Activated CD4-positive, alpha-beta memory T cell treated with anti-CD3 and anti-CD28 coated beads for 36 hours (primary cell): ENCODE measurements around the gene VPS26C. TPM values are rescaled to one million over a fixed set of nuclear protein-coding genes. Genes with fewer than 3 reads are reported as not detected.
"Not testable (repeated sequence)": the region's sequence is repeated elsewhere in the genome, so short reads cannot be mapped to it uniquely, and the experiment has no call there.

Experiments
- CTCF ChIA-PET: fragments of 350-600 bp; sonication (Branson Sonifier 250); formaldehyde crosslinking; loops from one replicate; lab custom pipeline; 2021; ENCODE audit warnings: antibody characterized with exemption, inconsistent platforms; lab: Charles Lee
- POLR2A ChIA-PET: fragments of 350-600 bp; sonication (Branson Sonifier 250); formaldehyde crosslinking; loops from one replicate; lab custom pipeline; 2021; ENCODE audit warnings: antibody characterized with exemption; lab: Charles Lee
- DNase-seq: peaks from one replicate; pipeline ENCODE4 v3.0.0-alpha.2; 2020
- H3K27ac Mint-ChIP-seq: one replicate; pipeline ENCODE4 v1.8.0; 2021; ENCODE audit warnings: mixed read lengths
- H3K27me3 Mint-ChIP-seq: one replicate; pipeline ENCODE4 v1.8.0; 2021; ENCODE audit warnings: mixed read lengths
- H3K36me3 Mint-ChIP-seq: one replicate; pipeline ENCODE4 v1.8.0; 2021; ENCODE audit warnings: mixed read lengths
- H3K4me1 Mint-ChIP-seq: one replicate; pipeline ENCODE4 v1.8.0; 2021; ENCODE audit warnings: low read depth, mixed read lengths
- H3K4me3 Mint-ChIP-seq: one replicate; pipeline ENCODE4 v1.8.0; 2021; ENCODE audit warnings: mild to moderate bottlenecking, mixed read lengths
- H3K9me3 Mint-ChIP-seq: one replicate; pipeline ENCODE4 v1.8.0; 2021; ENCODE audit warnings: mixed read lengths
- intact Hi-C: fragments of 100-400 bp; cut with micrococcal nuclease; formaldehyde crosslinking; loops from one replicate; pipeline ENCODE4 v1.15.1; 2023
- total RNA-seq, 2 experiments: library from RNA; stranded (reverse); gene quantifications; one replicate each; pipeline ENCODE4 v1.2.3, GENCODE V29; 2021

Gene VPS26C
- total RNA-seq = 10 to 100 TPM; 50.3 to 57.2 TPM

- intact Hi-C loops = loop anchor here (1.0 to 5.0 kb wide), 7 partner anchors 9 to 297 kb away; partner anchors contain the start of genes DYRK1A, PIGP and TTC3
Measured at GRCh38 chr21:37267269-37268185, at the start of gene VPS26C. Gene VPS26C, minus strand, starts transcription at chr21:37267334. Its CDS starts 40 bp downstream, at chr21:37267294.

GRCh38 chr21:37316072-37316471, 48.9 kb upstream of the VPS26C start:
- Mint-ChIP-seq H3K27me3 (peaks cover 12% of the 10 kb centered on the region), H3K9me3 (peaks cover 14% of the 10 kb centered on the region)
- POLR2A ChIA-PET, intact Hi-C loops, H3K27ac Mint-ChIP-seq, H3K36me3 Mint-ChIP-seq, DNase-seq, H3K4me1 Mint-ChIP-seq, CTCF ChIA-PET, H3K4me3 Mint-ChIP-seq: not testable (repeated sequence)

More at GRCh38 chr21:37267269-37268185, at the start of gene VPS26C:
- Mint-ChIP-seq H3K4me3 (peak within 1 kb of the TSS; percentile 95), H3K27me3 (no peaks in the 10 kb centered on the region), H3K4me1 (peaks cover 39% of the 10 kb centered on the region), H3K9me3 (no peaks in the 10 kb centered on the region), H3K36me3 (peaks cover 3% of the 10 kb centered on the region), H3K27ac (peak within 1 kb of the TSS; percentile 99)
- ChIA-PET POLR2A (interaction anchor here (0.6 to 3.1 kb wide), 11 partner anchors 9 to 301 kb away, joined by 3 to 23 read pairs (median 5); partner anchors contain the start of genes DYRK1A and HLCS), CTCF (interaction anchor here (0.7 to 2.1 kb wide), 6 partner anchors 10 to 296 kb away, joined by 3 to 9 read pairs (median 4); no protein-coding TSS in a partner anchor)
- peak; percentile 99 for DNase-seq

GRCh38 chr21:37300114-37300751, 33.1 kb upstream of the VPS26C start:
- H3K9me3 Mint-ChIP-seq = no peaks in the 10 kb centered on the region
- no peak overlapping the region for H3K27ac Mint-ChIP-seq
- H3K4me3 Mint-ChIP-seq = no peak overlapping the region

GRCh38 chr21:37297364-37297763, 30.2 kb upstream of the VPS26C start:
- ChIA-PET CTCF (no interaction called here), POLR2A (no interaction called here)
- Mint-ChIP-seq H3K36me3 (no peaks in the 10 kb centered on the region), H3K4me3 (no peak overlapping the region), H3K9me3 (no peaks in the 10 kb centered on the region), H3K27me3 (peaks cover 8% of the 10 kb centered on the region), H3K4me1 (no peaks in the 10 kb centered on the region), H3K27ac (no peak overlapping the region)
- intact Hi-C loops = no loop called here
- DNase-seq = no peak

More at GRCh38 chr21:37300114-37300751, 33.1 kb upstream of the VPS26C start:
- H3K4me1 Mint-ChIP-seq = no peaks in the 10 kb centered on the region
- ChIA-PET CTCF (no interaction called here), POLR2A (no interaction called here)
- no peak for DNase-seq
- H3K27me3 Mint-ChIP-seq = peaks cover 1% of the 10 kb centered on the region
- intact Hi-C loops = no loop called here
- no peaks in the 10 kb centered on the region for H3K36me3 Mint-ChIP-seq

- Mint-ChIP-seq H3K4me1 (no peaks in the 10 kb centered on the region), H3K36me3 (no peaks in the 10 kb centered on the region), H3K27me3 (peaks cover 14% of the 10 kb centered on the region), H3K9me3 (no peaks in the 10 kb centered on the region), H3K4me3 (no peak overlapping the region), H3K27ac (no peak overlapping the region)
- no peak for DNase-seq
- ChIA-PET POLR2A (no interaction called here), CTCF (no interaction called here)
- intact Hi-C loops = no loop called here
Measured at GRCh38 chr21:37294679-37295078, 27.5 kb upstream of the VPS26C start.

GRCh38 chr21:37292941-37293340, 25.8 kb upstream of the VPS26C start:
- DNase-seq = no peak
- ChIA-PET POLR2A (no interaction called here), CTCF (no interaction called here)
- no peak overlapping the region for H3K27ac Mint-ChIP-seq
- no peaks in the 10 kb centered on the region for H3K4me1 Mint-ChIP-seq
- H3K36me3 Mint-ChIP-seq = no peaks in the 10 kb centered on the region
- H3K4me3 Mint-ChIP-seq = no peak overlapping the region
- intact Hi-C loops = no loop called here
- no peaks in the 10 kb centered on the region for H3K9me3 Mint-ChIP-seq
- H3K27me3 Mint-ChIP-seq = peaks cover 14% of the 10 kb centered on the region

- intact Hi-C loops = no loop called here
- no peak for DNase-seq
- ChIA-PET POLR2A (no interaction called here), CTCF (no interaction called here)
- Mint-ChIP-seq H3K4me3 (no peak overlapping the region), H3K27ac (no peak overlapping the region), H3K36me3 (no peaks in the 10 kb centered on the region), H3K9me3 (no peaks in the 10 kb centered on the region), H3K27me3 (peaks cover 12% of the 10 kb centered on the region), H3K4me1 (no peaks in the 10 kb centered on the region)
Measured at GRCh38 chr21:37292041-37292440, 24.9 kb upstream of the VPS26C start.

- H3K36me3 Mint-ChIP-seq, H3K27me3 Mint-ChIP-seq, CTCF ChIA-PET, H3K9me3 Mint-ChIP-seq, H3K4me1 Mint-ChIP-seq, H3K27ac Mint-ChIP-seq, intact Hi-C loops, DNase-seq, H3K4me3 Mint-ChIP-seq: not testable (repeated sequence)
- POLR2A ChIA-PET = interaction anchor here (1.4 kb wide), 1 partner anchor 16 kb away, joined by 3 read pairs; the partner anchor contains the start of gene VPS26C
Measured at GRCh38 chr21:37283191-37283710, 16.1 kb upstream of the VPS26C start.

- POLR2A ChIA-PET, H3K4me1 Mint-ChIP-seq, H3K36me3 Mint-ChIP-seq, H3K9me3 Mint-ChIP-seq, intact Hi-C loops, H3K27me3 Mint-ChIP-seq, CTCF ChIA-PET: not testable (repeated sequence)
- peak; percentile 17 for DNase-seq
- Mint-ChIP-seq H3K4me3 (peak overlapping the region; percentile 51), H3K27ac (peak overlapping the region; percentile 19)
Measured at GRCh38 chr21:37282602-37283001, 15.5 kb upstream of the VPS26C start.

GRCh38 chr21:37281993-37282392, 14.9 kb upstream of the VPS26C start:
- Mint-ChIP-seq H3K4me3 (peak overlapping the region; percentile 51), H3K4me1 (no peaks in the 10 kb centered on the region), H3K27ac (peak overlapping the region; percentile 19), H3K9me3 (no peaks in the 10 kb centered on the region), H3K27me3 (no peaks in the 10 kb centered on the region), H3K36me3 (no peaks in the 10 kb centered on the region)
- CTCF ChIA-PET = no interaction called here
- peak; percentile 18 for DNase-seq
- intact Hi-C loops = no loop called here
- POLR2A ChIA-PET = interaction anchor here (0.6 kb wide), 1 partner anchor 50 kb away, joined by 3 read pairs; no protein-coding TSS in a partner anchor

GRCh38 chr21:37281579-37281978, 14.4 kb upstream of the VPS26C start:
- H3K27me3 Mint-ChIP-seq = no peaks in the 10 kb centered on the region
- POLR2A ChIA-PET = interaction anchor here (0.6 kb wide), 1 partner anchor 50 kb away, joined by 3 read pairs; no protein-coding TSS in a partner anchor

GRCh38 chr21:37279271-37279670, 12.1 kb upstream of the VPS26C start:
- H3K27ac Mint-ChIP-seq, intact Hi-C loops, H3K4me1 Mint-ChIP-seq, DNase-seq, CTCF ChIA-PET, H3K36me3 Mint-ChIP-seq, H3K27me3 Mint-ChIP-seq, H3K9me3 Mint-ChIP-seq, H3K4me3 Mint-ChIP-seq, POLR2A ChIA-PET: not testable (repeated sequence)

More at GRCh38 chr21:37281579-37281978, 14.4 kb upstream of the VPS26C start:
- intact Hi-C loops = no loop called here
- no peak overlapping the region for H3K27ac Mint-ChIP-seq
- DNase-seq = no peak
- H3K4me3 Mint-ChIP-seq = peak overlapping the region; percentile 28
- no peaks in the 10 kb centered on the region for H3K36me3 Mint-ChIP-seq
- H3K4me1 Mint-ChIP-seq = no peaks in the 10 kb centered on the region
- CTCF ChIA-PET = no interaction called here
- H3K9me3 Mint-ChIP-seq = no peaks in the 10 kb centered on the region
